ENCODE measurements around the gene SUSD1.

GRCh38 chr9:112170968-112171367, 4.1 kb downstream of the SUSD1 start:
- TF ChIP-seq CTCF (IDR thresholded peaks at IDR 0.05) (no peak), POLR2AphosphoS5 (IDR thresholded peaks at IDR 0.05; ENCODE audit: low read depth, low read length) (no peak)
